ENCODE data around the gene DPH2. TPM values are rescaled to one million over a fixed set of nuclear protein-coding genes. Genes with fewer than 3 reads are reported as not detected.

The DPH2 gene
- polyA plus RNA-seq, 1 donor = 19.9 TPM

- Histone ChIP-seq H3K27me3 (ENCODE audit: control insufficient read depth, insufficient read depth, low read length) (no peaks in the 10 kb centered on the region), H3K4me1 (ENCODE audit: control insufficient read depth, insufficient read depth, low read length) (peaks cover 40% of the 10 kb centered on the region), H3K9me3 (ENCODE audit: control insufficient read depth, low read depth, low read length) (no peaks in the 10 kb centered on the region), H3K36me3 (ENCODE audit: control insufficient read depth, insufficient read depth, low read length) (peaks cover 31% of the 10 kb centered on the region), H3K4me3 (ENCODE audit: low read length) (no peak overlapping the region), H3K27ac (ENCODE audit: low read length) (no peak overlapping the region)
- WGBS (ENCODE audit: insufficient coverage, low lambda C conversion rate) = no CpG with 5 or more reads among the region's 9 CpGs
- DNase-seq = no peak
These were observed 7.8 kb downstream of the DPH2 start for GRCh38 chr1:43977376-43978263.

- Histone ChIP-seq H3K4me1 (ENCODE audit: control insufficient read depth, insufficient read depth, low read length) (peaks cover 40% of the 10 kb centered on the region), H3K36me3 (ENCODE audit: control insufficient read depth, insufficient read depth, low read length) (peaks cover 31% of the 10 kb centered on the region), H3K27ac (ENCODE audit: low read length) (no peak overlapping the region), H3K9me3 (ENCODE audit: control insufficient read depth, low read depth, low read length) (no peaks in the 10 kb centered on the region), H3K4me3 (ENCODE audit: low read length) (peak overlapping the region; percentile 68), H3K27me3 (ENCODE audit: control insufficient read depth, insufficient read depth, low read length) (no peaks in the 10 kb centered on the region)
- no peak for DNase-seq
- WGBS (ENCODE audit: insufficient coverage, low lambda C conversion rate) = no CpG with 5 or more reads among the region's 5 CpGs
These were observed 8.4 kb downstream of the DPH2 start for GRCh38 chr1:43978264-43978550.

- H3K27me3 ChIP-seq (ENCODE audit: control insufficient read depth, insufficient read depth, low read length) = no peaks in the 10 kb centered on the region
- peak within 1 kb of the TSS; percentile 28 for H3K27ac ChIP-seq (ENCODE audit: low read length)
These were observed 8.9 kb downstream of the DPH2 start, which contains the start of gene B4GALT2 for GRCh38 chr1:43978551-43979260. B4GALT2 (plus strand) TSS chr1:43979210; CDS start chr1:43981161, 1,951 bp downstream.

GRCh38 chr1:43979261-43979527 is 9.4 kb downstream of the DPH2 start:
- Histone ChIP-seq H3K9me3 (ENCODE audit: control insufficient read depth, low read depth, low read length) (no peaks in the 10 kb centered on the region), H3K27ac (ENCODE audit: low read length) (no peak overlapping the region), H3K4me1 (ENCODE audit: control insufficient read depth, insufficient read depth, low read length) (peaks cover 40% of the 10 kb centered on the region), H3K27me3 (ENCODE audit: control insufficient read depth, insufficient read depth, low read length) (no peaks in the 10 kb centered on the region), H3K4me3 (ENCODE audit: low read length) (peak overlapping the region; percentile 45), H3K36me3 (ENCODE audit: control insufficient read depth, insufficient read depth, low read length) (peaks cover 31% of the 10 kb centered on the region)
- DNase-seq = no peak
- no CpG with 5 or more reads among the region's 45 CpGs for WGBS (ENCODE audit: insufficient coverage, low lambda C conversion rate)

More at GRCh38 chr1:43978551-43979260, 8.9 kb downstream of the DPH2 start, which contains the start of gene B4GALT2:
- WGBS (ENCODE audit: insufficient coverage, low lambda C conversion rate) = no CpG with 5 or more reads among the region's 54 CpGs
- Histone ChIP-seq H3K4me1 (ENCODE audit: control insufficient read depth, insufficient read depth, low read length) (peaks cover 40% of the 10 kb centered on the region), H3K4me3 (ENCODE audit: low read length) (peak within 1 kb of the TSS; percentile 68), H3K9me3 (ENCODE audit: control insufficient read depth, low read depth, low read length) (no peaks in the 10 kb centered on the region), H3K36me3 (ENCODE audit: control insufficient read depth, insufficient read depth, low read length) (peaks cover 31% of the 10 kb centered on the region)
- DNase-seq = peak in 1 of 2 donors; percentile 65

- Histone ChIP-seq H3K4me1 (ENCODE audit: control insufficient read depth, insufficient read depth, low read length) (peaks cover 40% of the 10 kb centered on the region), H3K9me3 (ENCODE audit: control insufficient read depth, low read depth, low read length) (no peaks in the 10 kb centered on the region), H3K4me3 (ENCODE audit: low read length) (peak overlapping the region; percentile 45), H3K36me3 (ENCODE audit: control insufficient read depth, insufficient read depth, low read length) (peaks cover 34% of the 10 kb centered on the region), H3K27ac (ENCODE audit: low read length) (peak overlapping the region; percentile 28), H3K27me3 (ENCODE audit: control insufficient read depth, insufficient read depth, low read length) (no peaks in the 10 kb centered on the region)
- no CpG with 5 or more reads among the region's 45 CpGs for WGBS (ENCODE audit: insufficient coverage, low lambda C conversion rate)
- DNase-seq = peak; percentile 68 to 82
These were observed 9.9 kb downstream of the DPH2 start for GRCh38 chr1:43979528-43980254.

- peaks cover 40% of the 10 kb centered on the region for H3K36me3 ChIP-seq (ENCODE audit: control insufficient read depth, insufficient read depth, low read length)
- no peaks in the 10 kb centered on the region for H3K27me3 ChIP-seq (ENCODE audit: control insufficient read depth, insufficient read depth, low read length)
- DNase-seq = peak in 1 of 2 donors; percentile 24
- H3K27ac ChIP-seq (ENCODE audit: low read length) = peak overlapping the region; percentile 28
- peak overlapping the region; percentile 45 for H3K4me3 ChIP-seq (ENCODE audit: low read length)
- no peaks in the 10 kb centered on the region for H3K9me3 ChIP-seq (ENCODE audit: control insufficient read depth, low read depth, low read length)
- peaks cover 40% of the 10 kb centered on the region for H3K4me1 ChIP-seq (ENCODE audit: control insufficient read depth, insufficient read depth, low read length)
- WGBS (ENCODE audit: insufficient coverage, low lambda C conversion rate) = no CpG with 5 or more reads among the region's 13 CpGs
These were observed 10.7 kb downstream of the DPH2 start for GRCh38 chr1:43980255-43981134.

GRCh38 chr1:43981135-43981491 is 11.3 kb downstream of the DPH2 start:
- WGBS (ENCODE audit: insufficient coverage, low lambda C conversion rate) = no CpG with 5 or more reads among the region's 20 CpGs
- Histone ChIP-seq H3K27ac (ENCODE audit: low read length) (no peak overlapping the region), H3K4me3 (ENCODE audit: low read length) (no peak overlapping the region), H3K36me3 (ENCODE audit: control insufficient read depth, insufficient read depth, low read length) (peaks cover 42% of the 10 kb centered on the region), H3K9me3 (ENCODE audit: control insufficient read depth, low read depth, low read length) (no peaks in the 10 kb centered on the region), H3K27me3 (ENCODE audit: control insufficient read depth, insufficient read depth, low read length) (no peaks in the 10 kb centered on the region), H3K4me1 (ENCODE audit: control insufficient read depth, insufficient read depth, low read length) (peaks cover 37% of the 10 kb centered on the region)
- no peak for DNase-seq

GRCh38 chr1:43981636-43982035 is 11.8 kb downstream of the DPH2 start:
- H3K9me3 ChIP-seq (ENCODE audit: control insufficient read depth, low read depth, low read length) = no peaks in the 10 kb centered on the region
- H3K4me3 ChIP-seq (ENCODE audit: low read length) = no peak overlapping the region
- no CpG with 5 or more reads among the region's 20 CpGs for WGBS (ENCODE audit: insufficient coverage, low lambda C conversion rate)
- no peak overlapping the region for H3K27ac ChIP-seq (ENCODE audit: low read length)
- no peak for DNase-seq
- no peaks in the 10 kb centered on the region for H3K27me3 ChIP-seq (ENCODE audit: control insufficient read depth, insufficient read depth, low read length)
- H3K36me3 ChIP-seq (ENCODE audit: control insufficient read depth, insufficient read depth, low read length) = peaks cover 37% of the 10 kb centered on the region
- H3K4me1 ChIP-seq (ENCODE audit: control insufficient read depth, insufficient read depth, low read length) = peaks cover 37% of the 10 kb centered on the region

- Histone ChIP-seq H3K4me3 (ENCODE audit: low read length) (no peak overlapping the region), H3K9me3 (ENCODE audit: control insufficient read depth, low read depth, low read length) (no peaks in the 10 kb centered on the region), H3K27ac (ENCODE audit: low read length) (no peak overlapping the region), H3K36me3 (ENCODE audit: control insufficient read depth, insufficient read depth, low read length) (peaks cover 31% of the 10 kb centered on the region), H3K4me1 (ENCODE audit: control insufficient read depth, insufficient read depth, low read length) (peaks cover 38% of the 10 kb centered on the region), H3K27me3 (ENCODE audit: control insufficient read depth, insufficient read depth, low read length) (no peaks in the 10 kb centered on the region)
- no peak for DNase-seq
- 100% methylated on average over 2 of the region's 8 CpGs for WGBS (ENCODE audit: insufficient coverage, low lambda C conversion rate)
These were observed 12.4 kb downstream of the DPH2 start for GRCh38 chr1:43982241-43982640.

Measured in large intestine (tissue), 3 donors.